A673 (cell line): Measurements from ENCODE around the gene IQCH. TPM values are rescaled to one million over a fixed set of nuclear protein-coding genes. Genes with fewer than 3 reads are reported as not detected.

Experiments used
- BruUV-seq: library from RNA; stranded (reverse); fragments of 400-500 nt; replicated peaks from 2 replicates; lab custom pipeline; 2021; lab: Mats Ljungman, UMichigan
- CTCF ChIA-PET: fragments of 300-600 bp; sonication (Branson Sonifier 250); formaldehyde crosslinking; loops from one replicate; lab custom pipeline; 2022; ENCODE audit warnings: antibody characterized with exemption; lab: Charles Lee
- POLR2A ChIA-PET: fragments of 300-600 bp; sonication (Branson Sonifier 250); formaldehyde crosslinking; loops from one replicate; lab custom pipeline; 2022; ENCODE audit warnings: antibody characterized with exemption; ENCODE audit not compliant: low non-redundant PET; lab: Charles Lee
- DNase-seq: peaks from one replicate; pipeline ENCODE4 v3.0.0-alpha.2; 2015; ENCODE audit warnings: low spot score
- H3K27ac ChIP-seq: fragments of 200-600 bp; sonication (generic); 2 replicates; pipeline ENCODE4 v1.5.1; 2016; ENCODE audit warnings: mixed run types, low read depth, mild to moderate bottlenecking, mixed read lengths, antibody characterized with exemption, low read length; ENCODE audit not compliant: poor library complexity, severe bottlenecking
- H3K27me3 ChIP-seq: fragments of 200-600 bp; sonication (generic); replicated peaks from 2 replicates; pipeline ENCODE4 v1.6.1; 2017; ENCODE audit warnings: mixed run types, low read depth, mild to moderate bottlenecking, mixed read lengths, antibody characterized with exemption, low read length; ENCODE audit not compliant: insufficient read depth, poor library complexity
- H3K36me3 ChIP-seq: fragments of 200-600 bp; sonication (generic); 2 replicates; pipeline ENCODE4 v1.6.1; 2016; ENCODE audit warnings: mixed run types, mild to moderate bottlenecking, mixed read lengths, antibody characterized with exemption, low read length; ENCODE audit not compliant: insufficient read depth, poor library complexity, severe bottlenecking
- H3K4me1 ChIP-seq: fragments of 200-600 bp; sonication (generic); 2 replicates; pipeline ENCODE4 v1.6.1; 2017; ENCODE audit warnings: mixed run types, mild to moderate bottlenecking, mixed read lengths, antibody characterized with exemption, low read length; ENCODE audit not compliant: insufficient read depth, poor library complexity, severe bottlenecking
- H3K4me3 ChIP-seq: fragments of 200-600 bp; sonication (generic); 2 replicates; pipeline ENCODE4 v1.5.1; 2016; ENCODE audit warnings: low read depth, mixed run types, mild to moderate bottlenecking, mixed read lengths, low read length; ENCODE audit not compliant: poor library complexity, severe bottlenecking
- H3K9me3 ChIP-seq: fragments of 200-600 bp; sonication (generic); 2 replicates; pipeline ENCODE4 v1.6.1; 2016; ENCODE audit warnings: mixed run types, low read depth, mild to moderate bottlenecking, mixed read lengths, antibody characterized with exemption, low read length; ENCODE audit not compliant: poor library complexity, severe bottlenecking
- CTCF ChIP-seq: fragments of 300-800, 200-600 bp; sonication (generic); conservative IDR thresholded peaks from 2 replicates; pipeline ENCODE4 v1.5.1; 2017; ENCODE audit warnings: low read depth, mild to moderate bottlenecking, antibody characterized with exemption, low read length, moderate library complexity, mixed read lengths
- EZH2 ChIP-seq: fragments of 200-600 bp; sonication (generic); IDR thresholded peaks from 2 replicates; pipeline ENCODE4 v1.6.1; 2017; ENCODE audit warnings: borderline replicate concordance, low read depth, mild to moderate bottlenecking, mixed read lengths, antibody characterized with exemption, low read length; ENCODE audit not compliant: poor library complexity, severe bottlenecking
- intact Hi-C: fragments of 100-400 bp; cut with micrococcal nuclease; formaldehyde crosslinking; loops from one replicate; pipeline ENCODE4 v1.10.0; 2022; ENCODE audit not compliant: unreplicated experiment
- total RNA-seq: library from RNA; stranded (reverse); gene quantifications from 2 replicates; pipeline ENCODE4 v1.2.3, GENCODE V29; 2021

The IQCH gene
- total RNA-seq, 1 experiment from 2014 or later, result 1.7 TPM

- no TSS peak for BruUV-seq
- Histone ChIP-seq H3K27me3 (no peaks in the 10 kb centered on the region), H3K9me3 (no peaks in the 10 kb centered on the region), H3K4me3 (no peak overlapping the region), H3K36me3 (no peaks in the 10 kb centered on the region), H3K4me1 (peaks cover 20% of the 10 kb centered on the region), H3K27ac (no peak overlapping the region)
- ChIA-PET CTCF (no interaction called here), POLR2A (no interaction called here)
- no peak for TF ChIP-seq CTCF
- DNase-seq, result no peak
- intact Hi-C loops, result no loop called here
Observed at GRCh38 chr15:67481680-67482079, 227.1 kb downstream of the IQCH start.

DNA sequence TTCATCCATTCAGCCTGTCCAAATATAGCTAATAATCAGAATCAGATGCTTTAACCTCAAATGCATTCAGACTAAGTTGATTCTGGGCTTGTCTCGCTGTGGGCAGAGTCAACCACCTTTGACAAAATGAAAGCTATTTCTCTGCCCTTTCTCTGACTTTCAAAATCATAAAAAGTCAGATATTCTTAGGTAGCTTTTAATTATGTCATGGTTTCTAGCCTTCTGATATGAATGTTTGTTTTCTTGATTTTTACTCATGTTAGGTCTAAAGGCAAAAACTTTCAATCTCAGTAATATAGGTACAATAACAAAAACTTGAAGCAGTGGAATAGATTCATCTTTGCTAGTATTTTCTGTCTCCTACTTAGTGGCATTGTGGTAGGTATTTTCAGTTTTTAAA, 241.0 kb downstream of the IQCH start:
- intact Hi-C loops, result no loop called here
- Histone ChIP-seq H3K4me3 (no peak overlapping the region), H3K27me3 (no peaks in the 10 kb centered on the region), H3K36me3 (no peaks in the 10 kb centered on the region), H3K27ac (no peak overlapping the region), H3K9me3 (no peaks in the 10 kb centered on the region), H3K4me1 (no peaks in the 10 kb centered on the region)
- POLR2A ChIA-PET, result no interaction called here
- CTCF ChIA-PET, result no interaction called here
- DNase-seq, result no peak
- TF ChIP-seq CTCF, result no peak
- BruUV-seq, result no TSS peak

DNA sequence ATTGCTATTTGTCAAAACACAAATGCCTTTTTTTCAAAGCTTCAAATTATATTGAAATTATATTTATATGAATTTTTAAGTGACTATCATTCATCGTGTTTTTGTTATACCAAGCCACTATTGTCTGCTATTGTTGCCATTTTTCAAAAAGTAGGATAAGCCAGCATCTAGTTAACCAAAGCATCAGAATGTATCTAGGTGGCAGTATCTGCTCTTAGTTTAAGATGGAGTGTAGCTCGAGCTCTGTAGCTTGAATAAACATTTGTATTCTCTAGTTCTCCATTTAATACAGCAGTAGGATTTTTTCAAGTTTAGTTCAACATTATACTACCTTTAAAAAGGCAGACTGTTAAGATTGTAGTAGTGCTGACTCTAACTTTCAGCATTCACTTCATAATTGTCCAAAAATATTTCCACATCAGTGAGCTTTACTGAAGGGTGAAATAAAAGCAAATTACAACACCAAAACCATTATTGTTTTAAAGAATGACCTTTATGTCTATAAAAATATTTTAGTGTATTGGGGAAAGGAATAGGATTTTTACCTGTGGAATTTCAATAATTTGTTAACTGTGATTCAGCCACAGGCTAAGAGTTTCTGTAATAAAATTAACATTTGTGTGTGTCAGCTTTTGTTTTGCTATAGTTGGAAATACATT, 246.7 kb downstream of the IQCH start:
- ChIA-PET POLR2A (no interaction called here), CTCF (interaction anchor here (0.8 to 1.0 kb wide), 3 partner anchors 17 to 335 kb away, joined by 3 to 4 read pairs (median 4); no protein-coding TSS in a partner anchor)
- Histone ChIP-seq H3K4me1 (peaks cover 13% of the 10 kb centered on the region), H3K27me3 (no peaks in the 10 kb centered on the region), H3K4me3 (no peak overlapping the region), H3K36me3 (no peaks in the 10 kb centered on the region), H3K9me3 (no peaks in the 10 kb centered on the region), H3K27ac (no peak overlapping the region)
- BruUV-seq, result no TSS peak
- TF ChIP-seq CTCF (peak; percentile 57), EZH2 (no peak)
- intact Hi-C loops, result loop anchor here (5.0 kb wide), 1 partner anchor 331 kb away; no protein-coding TSS in a partner anchor
- peak; percentile 45 for DNase-seq
